AG08395 (cell line): ENCODE results near the gene HDGFL2.

Experiments used
- DNase-seq: peaks from one replicate; pipeline ENCODE4 v3.0.0; 2012; ENCODE audit warnings: mixed read lengths, low spot score

Gene HDGFL2

GRCh38 chr19:4445963-4446703 lies 26.0 kb upstream of the HDGFL2 start:
- no peak for DNase-seq

DNA sequence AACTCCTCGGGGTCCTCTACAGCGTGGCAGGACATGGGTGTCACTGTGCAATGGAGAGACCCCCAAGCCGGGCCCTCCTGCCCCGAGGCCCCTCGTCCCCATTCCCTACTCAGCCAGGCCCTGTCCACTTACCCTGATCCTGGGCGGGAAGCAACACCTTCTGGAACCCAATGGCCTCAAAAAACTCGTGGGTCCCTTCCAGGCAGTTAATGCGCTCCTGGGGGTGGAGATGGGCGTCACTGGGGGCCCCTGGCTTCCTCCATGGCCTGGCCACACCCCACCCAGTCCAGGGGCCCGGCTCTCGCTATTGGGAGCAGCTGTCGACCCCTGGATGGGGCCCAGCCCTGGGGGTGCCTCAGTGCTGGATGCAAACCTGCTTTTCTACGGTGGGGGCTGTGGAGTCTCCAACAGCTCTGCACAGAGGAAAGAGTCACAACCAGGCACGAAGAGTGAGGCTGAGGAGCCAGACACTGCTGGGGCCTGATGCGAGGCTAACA lies 25.3 kb upstream of the HDGFL2 start:
- no peak for DNase-seq

DNA sequence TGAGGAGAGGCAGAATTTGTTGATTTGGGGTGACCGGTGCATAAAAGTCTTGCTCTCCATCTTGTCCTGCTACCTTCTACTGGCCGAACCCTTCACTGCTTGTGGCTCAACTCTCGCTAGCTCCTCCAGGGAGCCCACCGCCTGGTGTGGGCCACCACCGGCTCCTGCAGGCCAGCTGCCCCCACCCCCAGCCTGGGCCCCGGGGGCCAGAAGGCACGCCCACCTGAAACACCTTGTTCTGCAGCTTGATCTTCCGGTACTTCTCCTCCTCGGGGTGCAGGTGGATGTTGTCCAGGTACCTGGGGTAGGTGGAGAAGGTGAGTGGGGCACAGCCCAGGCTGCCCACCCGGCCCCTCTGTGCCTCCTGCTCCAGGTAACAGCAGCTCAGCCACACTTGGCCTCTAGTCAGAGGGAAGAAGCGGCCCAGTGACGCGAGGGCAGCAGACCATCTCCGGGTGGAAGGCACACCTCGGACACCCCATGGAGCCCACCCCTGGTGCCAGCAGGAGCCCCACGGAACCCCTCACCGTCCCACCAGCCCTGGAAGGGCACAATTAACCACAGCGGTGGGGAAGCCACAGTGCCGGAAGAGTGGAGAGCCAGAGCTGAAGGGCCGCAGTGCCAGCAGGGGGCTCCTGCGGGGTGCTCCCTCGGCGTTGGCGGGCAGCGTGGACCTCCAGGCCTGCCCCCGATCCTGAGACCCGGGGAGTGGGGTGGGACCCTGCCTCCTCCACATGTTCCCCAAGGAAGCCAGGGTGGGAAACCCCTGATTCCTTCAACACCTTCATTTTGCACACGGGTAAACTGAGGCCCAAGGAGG lies 24.6 kb upstream of the HDGFL2 start:
- no peak for DNase-seq

DNA sequence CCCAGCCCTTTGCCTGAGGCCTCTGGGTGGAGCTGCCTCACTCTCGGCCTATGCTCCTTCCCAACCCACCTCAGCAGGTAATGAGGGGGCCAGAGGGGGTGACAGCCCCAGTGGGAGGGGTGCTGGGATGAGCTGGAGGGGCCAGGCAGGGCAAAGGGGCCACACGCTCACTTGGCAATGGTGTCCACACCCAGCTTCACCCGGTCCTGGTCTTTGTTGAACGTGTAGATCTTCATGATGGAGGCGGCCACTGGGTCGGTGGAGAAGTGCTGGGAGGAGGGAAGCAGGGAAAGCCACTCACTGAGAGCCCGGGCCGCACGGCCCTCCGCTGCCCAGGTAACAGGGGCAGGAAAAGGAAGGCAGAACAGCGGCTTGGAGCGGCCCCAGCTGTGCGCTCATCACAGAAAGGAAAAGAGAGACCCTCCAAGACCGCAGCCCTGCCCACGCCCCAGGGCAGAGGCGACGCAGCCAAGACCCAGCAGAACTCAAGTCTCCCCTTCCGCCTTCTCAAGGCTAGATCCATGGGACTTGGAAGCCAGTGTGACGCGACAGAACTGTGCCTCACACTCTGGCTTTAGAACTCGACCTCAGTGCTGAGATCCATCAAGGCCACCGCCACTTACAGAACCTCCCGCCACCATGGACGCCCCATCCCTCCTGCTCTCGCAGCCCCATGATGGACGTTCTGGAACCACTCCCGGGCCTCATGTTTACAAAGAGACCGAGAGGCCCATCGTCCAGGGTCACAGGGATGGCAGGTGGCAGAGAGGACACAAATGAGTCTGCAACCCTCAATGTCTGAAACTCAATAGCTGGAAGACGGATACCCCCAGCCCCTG lies 23.7 kb upstream of the HDGFL2 start:
- DNase-seq, result no peak

DNA sequence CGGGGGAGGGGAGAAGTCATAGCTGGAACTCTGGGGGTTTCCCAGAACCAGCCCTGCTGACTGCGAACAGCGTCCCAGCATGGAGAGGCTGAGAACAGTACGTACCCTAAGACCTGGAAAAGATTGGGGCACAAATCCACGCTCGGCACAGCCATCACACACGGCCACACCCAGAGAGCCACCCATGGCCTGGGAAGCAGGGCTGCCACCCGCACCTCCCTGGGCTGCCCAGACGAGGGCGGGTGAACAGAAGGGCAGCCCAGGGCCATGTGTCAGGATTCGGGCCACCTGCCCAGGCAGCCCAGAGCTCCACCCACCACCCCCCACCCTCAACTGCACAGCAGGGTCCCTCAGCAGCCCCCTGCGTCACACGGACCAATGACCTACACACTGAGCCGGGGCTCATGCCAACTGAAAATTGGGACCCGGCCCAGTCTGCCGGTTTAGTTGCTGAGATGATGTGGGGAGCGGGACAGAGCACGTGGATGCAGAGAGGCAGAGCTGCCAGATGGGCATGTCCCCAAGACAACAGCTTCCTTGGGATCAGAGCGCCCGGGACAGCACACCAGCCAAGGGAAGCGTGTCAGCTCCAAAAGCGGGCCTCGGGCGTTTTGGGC lies 23.0 kb upstream of the HDGFL2 start:
- DNase-seq, result no peak

DNA sequence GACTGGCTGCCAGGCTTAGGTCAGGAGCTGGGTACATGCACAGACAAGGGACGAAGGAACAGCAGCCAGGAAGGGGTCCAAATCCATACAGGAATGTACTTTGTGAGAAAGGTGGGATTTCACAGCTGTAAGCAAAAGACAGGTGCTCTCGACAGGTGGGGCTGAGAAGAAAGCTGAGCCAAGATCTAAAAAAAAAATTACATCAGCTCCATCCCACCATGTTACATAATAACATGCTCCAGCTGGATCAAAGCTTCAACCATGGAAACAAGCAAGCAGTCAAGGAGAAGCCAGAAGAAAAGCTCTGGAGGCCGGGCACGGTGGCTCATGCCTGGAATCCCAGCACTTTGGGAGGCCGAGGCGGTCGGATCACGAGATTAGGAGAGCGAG lies 22.5 kb upstream of the HDGFL2 start:
- DNase-seq, result no peak

GRCh38 chr19:4452230-4452990 lies 19.7 kb upstream of the HDGFL2 start:
- no peak for DNase-seq

DNA sequence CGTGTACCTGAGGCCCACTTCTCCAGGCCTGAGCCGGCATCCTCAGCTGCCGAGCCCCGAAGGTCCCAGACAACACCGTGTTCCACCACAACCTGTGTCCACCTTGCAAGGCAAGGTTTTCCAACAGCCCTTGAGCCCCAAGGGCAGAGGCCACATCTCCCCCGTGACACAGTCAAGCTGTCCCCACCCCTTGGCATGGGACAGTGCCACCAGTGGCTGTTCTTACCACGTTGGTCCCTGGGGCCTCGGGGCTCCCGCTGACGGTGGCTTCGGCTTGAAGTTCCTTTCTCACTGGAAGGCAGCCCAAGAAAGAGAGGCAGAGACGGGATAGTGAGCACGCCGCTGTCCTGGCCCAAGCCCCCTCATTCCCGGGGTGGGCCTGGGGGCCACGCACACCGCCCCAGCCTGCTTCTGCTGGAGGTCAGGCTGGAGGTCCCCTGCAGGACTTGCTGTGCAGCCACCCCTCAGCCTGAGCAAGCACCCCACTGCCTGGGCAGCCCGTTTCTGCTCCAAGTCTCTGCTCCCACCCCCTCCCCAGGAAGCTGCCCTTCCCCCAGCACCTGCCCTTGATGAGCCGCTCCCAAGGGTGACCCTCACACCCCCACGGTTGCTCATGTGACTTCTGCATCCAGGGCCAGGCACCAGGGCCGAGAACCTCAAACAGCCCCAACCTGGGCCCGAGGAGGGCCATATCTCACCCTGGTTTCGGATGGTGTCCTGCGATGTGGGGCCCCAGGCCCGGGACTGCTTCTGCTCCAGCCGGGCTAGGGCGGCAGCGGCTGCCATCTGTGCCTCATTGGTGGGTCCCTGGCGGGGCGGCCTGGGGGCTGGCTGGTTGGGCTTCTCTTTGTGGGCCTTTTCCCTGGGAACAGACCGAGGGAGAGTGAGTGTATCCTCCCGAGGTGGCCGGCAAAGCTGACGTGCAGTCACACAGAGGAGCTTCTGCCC lies 18.6 kb upstream of the HDGFL2 start:
- DNase-seq, result no peak

DNA sequence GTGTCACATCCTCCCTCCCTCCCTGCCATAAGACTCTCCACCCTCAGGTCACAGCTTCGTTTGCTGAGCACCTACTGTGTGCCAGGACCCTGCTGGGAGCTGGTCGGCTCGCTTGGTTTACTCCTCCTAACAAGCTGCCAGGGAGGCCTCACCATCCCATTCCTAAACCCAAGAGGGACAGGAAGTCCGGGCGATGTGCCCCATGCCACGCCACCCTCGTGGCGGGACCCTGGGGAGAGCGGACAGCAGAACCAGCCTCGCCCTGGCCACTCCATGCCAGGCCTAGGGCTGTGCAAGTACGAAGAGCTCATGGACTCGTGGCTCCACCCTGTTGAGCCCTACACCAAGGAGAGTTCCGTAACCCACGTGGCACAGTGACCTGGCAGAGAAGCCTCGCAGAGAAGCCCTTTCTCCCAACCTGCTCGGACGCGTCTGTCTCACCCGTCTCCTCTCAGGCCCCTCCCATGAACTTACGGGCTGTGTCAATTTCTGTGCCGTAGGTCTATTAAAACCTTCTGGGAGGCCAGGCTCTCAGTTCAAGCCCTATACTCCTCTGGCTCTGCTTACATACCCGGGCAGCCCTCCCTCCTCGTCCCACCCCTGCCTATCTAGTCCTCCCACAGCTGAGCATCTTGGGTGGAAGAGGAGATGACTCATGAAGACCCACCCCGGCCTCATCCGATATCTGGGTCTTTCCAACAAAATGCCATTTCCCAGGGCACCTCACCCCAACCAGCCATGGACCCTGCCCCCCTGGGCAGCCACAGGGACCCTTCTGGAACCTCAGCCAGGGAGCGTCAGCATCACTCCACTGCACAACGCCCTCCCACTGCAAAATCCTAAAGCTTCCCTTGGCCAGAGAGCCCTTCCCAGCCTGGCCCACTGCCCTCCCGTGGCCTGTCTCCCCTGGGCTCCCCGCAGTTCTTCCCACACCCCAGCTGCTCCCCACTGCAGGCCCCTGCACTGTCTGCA lies 17.1 kb upstream of the HDGFL2 start:
- peak; percentile 67 for DNase-seq

- DNase-seq, result peak; percentile 56
These were observed 16.2 kb upstream of the HDGFL2 start for GRCh38 chr19:4455719-4456475.

DNA sequence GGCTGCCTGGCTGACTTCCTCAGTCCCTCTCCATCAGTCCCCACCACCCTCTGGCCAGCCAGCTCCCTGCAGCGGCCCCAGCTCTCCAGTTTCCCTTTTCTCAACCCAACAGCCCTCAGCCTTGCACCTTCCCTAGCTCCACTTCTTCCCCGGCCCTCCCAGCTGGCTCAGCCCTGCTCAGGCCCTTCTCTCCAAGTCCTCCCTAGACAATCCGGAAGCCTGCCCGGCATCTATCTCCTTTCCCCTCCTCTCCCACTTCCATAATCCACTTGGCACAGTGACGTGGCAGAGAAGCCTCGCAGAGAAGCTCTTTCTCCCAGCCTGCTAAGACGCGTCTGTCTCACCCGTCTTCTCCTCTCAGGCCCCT lies 15.6 kb upstream of the HDGFL2 start:
- DNase-seq, result peak; percentile 55

DNA sequence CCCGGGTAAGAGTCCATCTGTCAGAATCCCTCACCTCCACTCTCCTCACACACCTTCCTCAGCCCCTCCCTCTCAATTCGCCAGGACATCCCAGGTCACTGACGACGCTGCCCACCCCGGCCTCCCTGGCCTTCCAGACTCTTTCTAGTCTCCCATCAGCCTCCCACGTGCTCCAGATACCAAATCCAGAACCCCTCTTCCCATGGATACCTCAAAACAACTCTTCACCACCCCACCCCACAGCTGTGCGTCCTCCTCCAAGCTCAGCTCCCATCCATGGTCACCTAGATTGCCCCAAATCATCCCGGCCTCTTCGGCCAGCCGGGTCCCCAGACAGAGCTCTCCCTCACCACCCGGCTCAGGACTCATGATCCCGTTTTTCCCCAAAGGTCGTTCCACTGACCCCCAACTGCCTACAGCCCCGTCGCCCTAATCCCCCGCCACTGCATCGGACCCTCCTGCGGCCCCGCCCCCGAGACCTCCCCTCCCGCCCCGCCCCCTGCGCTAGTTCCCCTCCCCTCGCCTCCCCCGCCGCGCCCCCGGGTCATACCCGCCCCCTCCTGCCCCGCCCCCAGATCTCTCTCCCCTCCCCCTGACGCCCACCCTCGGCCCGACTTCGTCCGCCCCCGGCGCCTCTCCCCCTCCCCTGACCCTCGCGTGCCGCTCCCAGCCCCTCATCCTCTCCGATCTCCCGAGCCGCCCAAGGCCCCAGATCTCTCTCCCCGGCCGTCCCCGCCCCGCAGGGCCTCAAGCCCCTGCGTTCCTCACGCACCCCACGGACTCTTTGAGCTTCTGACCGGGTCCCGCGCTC lies 15.0 kb upstream of the HDGFL2 start:
- peak; percentile 83 for DNase-seq

DNA sequence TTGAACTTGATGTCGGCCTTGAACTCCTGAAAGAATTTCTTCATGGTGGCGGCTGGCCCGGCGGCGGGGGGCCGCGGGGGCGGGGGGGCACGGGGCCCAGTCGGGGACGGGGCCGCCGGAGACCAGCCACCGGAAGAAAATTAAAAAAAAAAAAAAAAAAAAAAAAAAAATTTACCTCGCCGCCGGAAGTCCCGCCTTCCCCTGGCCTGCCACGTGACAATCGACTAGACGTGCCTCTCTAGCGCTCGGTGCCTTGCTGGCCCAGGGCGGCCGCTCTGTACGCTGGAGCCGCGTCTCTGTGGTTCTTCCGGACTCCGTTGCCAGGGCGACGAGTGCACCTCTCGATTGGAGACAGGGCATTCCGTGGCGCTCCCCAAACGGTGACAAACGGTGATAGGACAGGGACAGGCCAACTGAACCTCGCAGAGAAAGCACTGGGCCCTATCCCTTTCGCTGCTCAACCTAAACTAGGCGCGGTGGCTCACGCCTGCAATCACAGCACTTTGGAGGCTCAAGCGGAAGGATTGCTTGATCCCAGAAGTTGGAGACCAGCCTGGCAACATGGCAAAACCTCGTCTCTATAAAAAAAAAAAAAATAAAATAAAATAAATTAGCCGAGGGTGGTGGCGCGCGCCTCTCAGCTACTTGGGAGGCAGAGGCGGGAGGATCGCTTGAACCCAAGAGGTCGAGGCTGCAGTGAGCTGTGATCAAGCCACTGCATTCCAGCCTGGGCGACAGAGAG lies 14.3 kb upstream of the HDGFL2 start, which contains the start of gene UBXN6:
Gene UBXN6, minus strand, starts transcription at position 141 of the 742 bp plus-strand sequence. Its CDS starts 97 bp downstream, at position 44.
- peak; percentile 97 for DNase-seq

DNA sequence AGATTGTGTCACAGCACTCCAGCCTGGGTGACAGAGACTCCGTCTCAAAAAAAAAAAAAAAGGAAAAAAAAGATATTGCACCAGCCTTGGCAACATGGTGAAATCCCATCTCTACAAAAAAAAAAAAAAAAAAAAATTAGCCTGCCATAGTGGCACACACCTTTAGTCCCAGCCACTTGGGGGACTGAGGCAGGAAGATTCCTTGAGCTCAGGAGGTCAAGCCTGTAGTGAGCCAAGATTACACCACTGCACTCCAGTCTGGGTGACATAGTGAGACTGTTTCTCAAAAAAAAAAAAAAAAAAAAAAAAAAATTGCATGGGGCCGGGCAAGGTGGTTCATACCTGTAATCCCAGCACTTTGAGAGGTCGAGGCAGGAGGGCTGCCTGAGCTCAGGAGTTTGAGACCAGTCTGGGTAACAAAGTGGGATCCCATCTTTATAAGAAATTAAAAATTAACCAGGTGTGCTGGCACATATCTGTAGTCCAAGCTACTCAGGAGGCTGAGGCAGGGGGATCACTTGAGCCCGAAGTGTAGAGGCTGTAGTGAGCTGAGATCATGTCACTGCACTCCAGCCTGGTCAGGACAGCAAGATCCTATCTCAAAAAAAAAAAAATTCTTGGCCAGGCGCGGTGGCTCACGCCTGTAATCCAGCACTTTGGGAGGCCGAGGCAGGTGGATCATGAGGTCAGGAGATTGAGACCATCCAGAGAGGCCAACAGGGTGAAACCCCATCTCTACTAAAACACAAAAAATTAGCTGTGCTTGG lies 7.1 kb upstream of the HDGFL2 start:
- DNase-seq, result no peak

DNA sequence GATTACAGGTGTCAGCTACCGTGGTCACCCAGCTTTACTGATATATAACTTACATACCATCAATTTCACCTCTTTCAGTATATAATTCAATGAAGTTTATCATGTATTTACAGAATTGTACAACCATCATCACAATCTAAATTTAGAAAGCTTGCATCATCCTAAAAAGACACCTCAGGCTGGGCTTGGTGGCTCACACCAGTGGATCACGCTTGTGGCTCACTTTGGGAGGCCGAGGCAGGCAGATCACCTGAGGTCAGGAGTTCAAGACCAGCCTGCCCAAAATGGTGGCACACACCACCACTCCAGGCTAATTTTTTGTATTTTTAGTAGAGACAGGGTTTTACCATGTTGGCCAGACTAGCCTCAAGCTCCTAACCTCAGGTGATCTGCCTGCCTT lies 4.3 kb upstream of the HDGFL2 start:
- DNase-seq, result no peak
